ENCODE data around the gene TPSAB1. TPM values are rescaled to one million over a fixed set of nuclear protein-coding genes. Genes with fewer than 3 reads are reported as not detected.

The TPSAB1 gene
- polyA plus RNA-seq, 1 experiment: not detected

GRCh38 chr16:1215574-1216295 is 24.8 kb upstream of the TPSAB1 start:
- CTCF ChIA-PET: interaction anchor here (1.1 kb wide), 1 partner anchor 83 kb away, joined by 3 read pairs; no protein-coding TSS in a partner anchor
- no peak for TF ChIP-seq CTCF (IDR thresholded peaks at IDR 0.05; ENCODE audit: insufficient read depth, low read depth, low read length)
- Histone ChIP-seq H3K4me3 (ENCODE audit: low read depth, low read length) (no peak overlapping the region), H3K27me3 (ENCODE audit: control insufficient read depth, insufficient read depth, low read length) (no peaks in the 10 kb centered on the region), H3K36me3 (ENCODE audit: control insufficient read depth, insufficient read depth, low read length) (no peaks in the 10 kb centered on the region)
- DNase-seq (ENCODE audit: low read depth): no peak
- POLR2A ChIA-PET: no interaction called here

GRCh38 chr16:1216296-1216619 is 24.2 kb upstream of the TPSAB1 start:
- H3K4me3 ChIP-seq (ENCODE audit: low read depth, low read length): no peak overlapping the region
- no peaks in the 10 kb centered on the region for H3K27me3 ChIP-seq (ENCODE audit: control insufficient read depth, insufficient read depth, low read length)
- DNase-seq (ENCODE audit: low read depth): no peak
- no peak for TF ChIP-seq CTCF (IDR thresholded peaks at IDR 0.05; ENCODE audit: insufficient read depth, low read depth, low read length)
- POLR2A ChIA-PET: no interaction called here
- H3K36me3 ChIP-seq (ENCODE audit: control insufficient read depth, insufficient read depth, low read length): no peaks in the 10 kb centered on the region
- CTCF ChIA-PET: no interaction called here

- Histone ChIP-seq H3K4me3 (ENCODE audit: low read depth, low read length) (no peak overlapping the region), H3K27me3 (ENCODE audit: control insufficient read depth, insufficient read depth, low read length) (no peaks in the 10 kb centered on the region), H3K36me3 (ENCODE audit: control insufficient read depth, insufficient read depth, low read length) (no peaks in the 10 kb centered on the region)
- TF ChIP-seq CTCF (IDR thresholded peaks at IDR 0.05; ENCODE audit: insufficient read depth, low read depth, low read length): no peak
- POLR2A ChIA-PET: no interaction called here
- DNase-seq (ENCODE audit: low read depth): no peak
- CTCF ChIA-PET: no interaction called here
Observed at GRCh38 chr16:1216681-1217400, 23.7 kb upstream of the TPSAB1 start.

- Histone ChIP-seq H3K27me3 (ENCODE audit: control insufficient read depth, insufficient read depth, low read length) (no peaks in the 10 kb centered on the region), H3K4me3 (ENCODE audit: low read depth, low read length) (no peak overlapping the region), H3K36me3 (ENCODE audit: control insufficient read depth, insufficient read depth, low read length) (no peaks in the 10 kb centered on the region)
- ChIA-PET POLR2A (no interaction called here), CTCF (no interaction called here)
- TF ChIP-seq CTCF (IDR thresholded peaks at IDR 0.05; ENCODE audit: insufficient read depth, low read depth, low read length): no peak
- no peak for DNase-seq (ENCODE audit: low read depth)
Observed at GRCh38 chr16:1217526-1217925, 23.0 kb upstream of the TPSAB1 start.

GRCh38 chr16:1218061-1218929 is 22.2 kb upstream of the TPSAB1 start:
- Histone ChIP-seq H3K27me3 (ENCODE audit: control insufficient read depth, insufficient read depth, low read length) (0 out of 2 replicates have a peak, but pooled peaks cover 2% of the 10 kb centered on the region), H3K4me3 (ENCODE audit: low read depth, low read length) (no peak overlapping the region), H3K36me3 (ENCODE audit: control insufficient read depth, insufficient read depth, low read length) (no peaks in the 10 kb centered on the region)
- DNase-seq (ENCODE audit: low read depth): no peak
- ChIA-PET CTCF (no interaction called here), POLR2A (no interaction called here)
- no peak for TF ChIP-seq CTCF (IDR thresholded peaks at IDR 0.05; ENCODE audit: insufficient read depth, low read depth, low read length)
